ENCODE data around the gene TAOK2.
A peak's percentile ranks its signal among the peaks of the same experiment; 100 is the strongest.

TAOK2 gene

DNA sequence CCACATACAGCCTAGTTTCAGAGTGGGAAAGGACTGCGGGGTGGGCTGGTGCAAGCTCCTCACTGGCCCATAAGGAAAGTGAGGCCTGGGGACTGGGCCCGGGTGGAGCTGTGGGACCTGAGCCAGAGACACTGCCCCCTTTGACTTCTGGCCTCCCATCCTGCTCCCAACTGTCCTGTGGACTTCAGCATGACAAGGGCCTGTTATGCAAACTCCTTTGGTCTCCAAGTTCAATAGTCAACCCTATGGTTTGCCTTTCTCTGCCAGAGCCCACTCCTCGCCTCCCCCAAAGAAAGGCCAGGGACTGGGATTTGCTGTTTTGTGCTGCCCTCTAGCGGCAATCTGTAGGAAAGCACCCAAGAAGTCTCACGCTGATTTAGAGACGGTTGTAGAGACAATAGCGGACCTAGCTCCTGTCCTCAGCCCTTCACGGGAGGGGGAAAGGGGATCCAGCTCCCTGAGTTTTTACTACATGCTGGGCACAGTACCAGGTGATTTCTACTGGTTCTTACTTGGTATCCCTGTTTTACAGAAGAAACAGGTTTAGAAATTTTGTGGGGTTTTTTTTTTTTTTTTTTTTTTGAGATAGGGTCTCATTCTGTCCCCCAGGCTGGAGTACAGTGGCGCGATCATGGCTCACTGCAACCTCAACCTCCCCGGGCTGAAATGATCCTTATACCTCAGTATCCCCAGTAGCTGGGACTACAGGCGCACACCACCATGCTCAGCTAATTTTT, 58.6 kb downstream of the TAOK2 start (continued):
- TF ChIP-seq, protein P1, sequence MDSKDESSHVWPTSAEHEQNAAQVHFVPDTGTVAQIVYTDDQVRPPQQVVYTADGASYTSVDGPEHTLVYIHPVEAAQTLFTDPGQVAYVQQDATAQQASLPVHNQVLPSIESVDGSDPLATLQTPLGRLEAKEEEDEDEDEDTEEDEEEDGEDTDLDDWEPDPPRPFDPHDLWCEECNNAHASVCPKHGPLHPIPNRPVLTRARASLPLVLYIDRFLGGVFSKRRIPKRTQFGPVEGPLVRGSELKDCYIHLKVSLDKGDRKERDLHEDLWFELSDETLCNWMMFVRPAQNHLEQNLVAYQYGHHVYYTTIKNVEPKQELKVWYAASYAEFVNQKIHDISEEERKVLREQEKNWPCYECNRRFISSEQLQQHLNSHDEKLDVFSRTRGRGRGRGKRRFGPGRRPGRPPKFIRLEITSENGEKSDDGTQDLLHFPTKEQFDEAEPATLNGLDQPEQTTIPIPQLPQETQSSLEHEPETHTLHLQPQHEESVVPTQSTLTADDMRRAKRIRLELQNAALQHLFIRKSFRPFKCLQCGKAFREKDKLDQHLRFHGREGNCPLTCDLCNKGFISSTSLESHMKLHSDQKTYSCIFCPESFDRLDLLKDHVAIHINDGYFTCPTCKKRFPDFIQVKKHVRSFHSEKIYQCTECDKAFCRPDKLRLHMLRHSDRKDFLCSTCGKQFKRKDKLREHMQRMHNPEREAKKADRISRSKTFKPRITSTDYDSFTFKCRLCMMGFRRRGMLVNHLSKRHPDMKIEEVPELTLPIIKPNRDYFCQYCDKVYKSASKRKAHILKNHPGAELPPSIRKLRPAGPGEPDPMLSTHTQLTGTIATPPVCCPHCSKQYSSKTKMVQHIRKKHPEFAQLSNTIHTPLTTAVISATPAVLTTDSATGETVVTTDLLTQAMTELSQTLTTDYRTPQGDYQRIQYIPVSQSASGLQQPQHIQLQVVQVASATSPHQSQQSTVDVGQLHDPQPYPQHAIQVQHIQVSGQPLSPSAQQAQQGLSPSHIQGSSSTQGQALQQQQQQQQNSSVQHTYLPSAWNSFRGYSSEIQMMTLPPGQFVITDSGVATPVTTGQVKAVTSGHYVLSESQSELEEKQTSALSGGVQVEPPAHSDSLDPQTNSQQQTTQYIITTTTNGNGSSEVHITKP (tag by site-specific recombination; IDR thresholded peaks at IDR 0.05) = peak; percentile 99
- TF ChIP-seq CTCF (tag by site-specific recombination; IDR thresholded peaks at IDR 0.05) (peak; percentile 91), ZNF2 (tag by site-specific recombination; IDR thresholded peaks at IDR 0.05) (peak; percentile 69; the same call in 1 of the 2 replicates), ZNF184 (tag by site-specific recombination; IDR thresholded peaks at IDR 0.05) (no peak), SCRT2 (tag by site-specific recombination; IDR thresholded peaks at IDR 0.05) (no peak), ZNF654 (tag by site-specific recombination; IDR thresholded peaks at IDR 0.05; ENCODE audit: low read depth) (peak; percentile 99), KLF17 (tag by site-specific recombination; IDR thresholded peaks at IDR 0.05) (0 out of 2 replicates have a peak, but pooled peaks have one; percentile 64), SP7 (tag by site-specific recombination; IDR thresholded peaks at IDR 0.05) (peak; percentile 35), KLF16 (tag by site-specific recombination; IDR thresholded peaks at IDR 0.05) (no peak), ZNF660 (tag by site-specific recombination; IDR thresholded peaks at IDR 0.05) (peak; percentile 82), ZEB2 (tag by site-specific recombination; IDR thresholded peaks at IDR 0.05) (0 out of 2 replicates have a peak, but pooled peaks have one; percentile 29), ZIC2 (tag by site-specific recombination; IDR thresholded peaks at IDR 0.05) (0 out of 2 replicates have a peak, but pooled peaks have one; percentile 11), ZNF362 (tag by site-specific recombination; IDR thresholded peaks at IDR 0.05) (peak; percentile 91), ZNF10 (tag by site-specific recombination; IDR thresholded peaks at IDR 0.05) (no peak), GLIS1 (tag by site-specific recombination; IDR thresholded peaks at IDR 0.05) (peak; percentile 16; the same call in 1 of the 2 replicates), ZNF555 (tag by site-specific recombination; conservative IDR thresholded peaks at IDR 0.05) (no peak), ZNF548 (tag by site-specific recombination; IDR thresholded peaks at IDR 0.05) (no peak), ZNF239 (tag by site-specific recombination; IDR thresholded peaks at IDR 0.05) (no peak), ZNF335 (tag by site-specific recombination; conservative IDR thresholded peaks at IDR 0.05) (peak; percentile 36; the same call in 1 of the 2 replicates)
- TF ChIP-seq, protein P2, sequence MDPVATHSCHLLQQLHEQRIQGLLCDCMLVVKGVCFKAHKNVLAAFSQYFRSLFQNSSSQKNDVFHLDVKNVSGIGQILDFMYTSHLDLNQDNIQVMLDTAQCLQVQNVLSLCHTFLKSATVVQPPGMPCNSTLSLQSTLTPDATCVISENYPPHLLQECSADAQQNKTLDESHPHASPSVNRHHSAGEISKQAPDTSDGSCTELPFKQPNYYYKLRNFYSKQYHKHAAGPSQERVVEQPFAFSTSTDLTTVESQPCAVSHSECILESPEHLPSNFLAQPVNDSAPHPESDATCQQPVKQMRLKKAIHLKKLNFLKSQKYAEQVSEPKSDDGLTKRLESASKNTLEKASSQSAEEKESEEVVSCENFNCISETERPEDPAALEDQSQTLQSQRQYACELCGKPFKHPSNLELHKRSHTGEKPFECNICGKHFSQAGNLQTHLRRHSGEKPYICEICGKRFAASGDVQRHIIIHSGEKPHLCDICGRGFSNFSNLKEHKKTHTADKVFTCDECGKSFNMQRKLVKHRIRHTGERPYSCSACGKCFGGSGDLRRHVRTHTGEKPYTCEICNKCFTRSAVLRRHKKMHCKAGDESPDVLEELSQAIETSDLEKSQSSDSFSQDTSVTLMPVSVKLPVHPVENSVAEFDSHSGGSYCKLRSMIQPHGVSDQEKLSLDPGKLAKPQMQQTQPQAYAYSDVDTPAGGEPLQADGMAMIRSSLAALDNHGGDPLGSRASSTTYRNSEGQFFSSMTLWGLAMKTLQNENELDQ (tag by site-specific recombination; IDR thresholded peaks at IDR 0.05; ENCODE audit: low read depth) = no peak
- TF ChIP-seq, protein P3, sequence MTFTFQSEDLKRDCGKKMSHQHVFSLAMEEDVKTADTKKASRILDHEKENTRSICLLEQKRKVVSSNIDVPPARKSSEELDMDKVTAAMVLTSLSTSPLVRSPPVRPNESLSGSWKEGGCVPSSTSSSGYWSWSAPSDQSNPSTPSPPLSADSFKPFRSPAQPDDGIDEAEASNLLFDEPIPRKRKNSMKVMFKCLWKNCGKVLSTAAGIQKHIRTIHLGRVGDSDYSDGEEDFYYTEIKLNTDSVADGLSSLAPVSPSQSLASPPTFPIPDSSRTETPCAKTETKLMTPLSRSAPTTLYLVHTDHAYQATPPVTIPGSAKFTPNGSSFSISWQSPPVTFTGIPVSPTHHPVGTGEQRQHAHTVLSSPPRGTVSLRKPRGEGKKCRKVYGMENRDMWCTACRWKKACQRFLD (tag by site-specific recombination; IDR thresholded peaks at IDR 0.05) = no peak
- TF ChIP-seq, protein P4, sequence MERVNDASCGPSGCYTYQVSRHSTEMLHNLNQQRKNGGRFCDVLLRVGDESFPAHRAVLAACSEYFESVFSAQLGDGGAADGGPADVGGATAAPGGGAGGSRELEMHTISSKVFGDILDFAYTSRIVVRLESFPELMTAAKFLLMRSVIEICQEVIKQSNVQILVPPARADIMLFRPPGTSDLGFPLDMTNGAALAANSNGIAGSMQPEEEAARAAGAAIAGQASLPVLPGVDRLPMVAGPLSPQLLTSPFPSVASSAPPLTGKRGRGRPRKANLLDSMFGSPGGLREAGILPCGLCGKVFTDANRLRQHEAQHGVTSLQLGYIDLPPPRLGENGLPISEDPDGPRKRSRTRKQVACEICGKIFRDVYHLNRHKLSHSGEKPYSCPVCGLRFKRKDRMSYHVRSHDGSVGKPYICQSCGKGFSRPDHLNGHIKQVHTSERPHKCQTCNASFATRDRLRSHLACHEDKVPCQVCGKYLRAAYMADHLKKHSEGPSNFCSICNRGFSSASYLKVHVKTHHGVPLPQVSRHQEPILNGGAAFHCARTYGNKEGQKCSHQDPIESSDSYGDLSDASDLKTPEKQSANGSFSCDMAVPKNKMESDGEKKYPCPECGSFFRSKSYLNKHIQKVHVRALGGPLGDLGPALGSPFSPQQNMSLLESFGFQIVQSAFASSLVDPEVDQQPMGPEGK (tag by site-specific recombination; IDR thresholded peaks at IDR 0.05) = peak; percentile 43

Measured in HEK293 (cell line).